Karpas-422 (cell line): ENCODE measurements around the gene ANAPC7. TPM values are rescaled to one million over a fixed set of nuclear protein-coding genes. Genes with fewer than 3 reads are reported as not detected.

Experiments used
- DNase-seq: peaks from one replicate; pipeline ENCODE4 v3.0.0-alpha.2; 2015
- H2AFZ ChIP-seq: fragments of 200-600 bp; sonication (generic); 2 replicates; pipeline ENCODE4 v1.6.1; 2014; ENCODE audit warnings: antibody characterized with exemption, low read length, mixed read lengths
- H3K27ac ChIP-seq: fragments of 200-600 bp; sonication (generic); 2 replicates; pipeline ENCODE4 v1.5.1; 2014; ENCODE audit warnings: mild to moderate bottlenecking, low read length, moderate library complexity
- H3K27me3 ChIP-seq: fragments of 200-600 bp; sonication (generic); 2 replicates; pipeline ENCODE4 v1.6.1; 2014; ENCODE audit warnings: low read length, mixed read lengths
- H3K36me3 ChIP-seq: fragments of 200-600 bp; sonication (generic); 2 replicates; pipeline ENCODE4 v1.6.1; 2014; ENCODE audit warnings: low read length, mixed read lengths; ENCODE audit not compliant: insufficient read depth
- H3K4me1 ChIP-seq: fragments of 200-600 bp; sonication (generic); 2 replicates; pipeline ENCODE4 v1.6.1; 2014; ENCODE audit warnings: mild to moderate bottlenecking, low read length, mixed read lengths
- H3K4me2 ChIP-seq: fragments of 200-600 bp; sonication (generic); 2 replicates; pipeline ENCODE4 v1.6.1; 2014; ENCODE audit warnings: low read length, low read depth, mild to moderate bottlenecking; ENCODE audit not compliant: poor library complexity, severe bottlenecking
- H3K4me3 ChIP-seq: fragments of 200-600 bp; sonication (generic); 2 replicates; pipeline ENCODE4 v1.5.1; 2014; ENCODE audit warnings: mild to moderate bottlenecking, antibody characterized with exemption, low read length, mixed read lengths
- H3K79me2 ChIP-seq: fragments of 200-600 bp; sonication (generic); 2 replicates; pipeline ENCODE4 v1.6.1; 2014; ENCODE audit warnings: mild to moderate bottlenecking, low read length, mixed read lengths
- H3K9ac ChIP-seq: fragments of 200-600 bp; sonication (generic); 2 replicates; pipeline ENCODE4 v1.6.0; 2014; ENCODE audit warnings: low read length
- H3K9me2 ChIP-seq: fragments of 200-600 bp; sonication (generic), shearing (Covaris generic); replicated peaks from 2 replicates; pipeline ENCODE4 v1.6.0; 2014; ENCODE audit warnings: mild to moderate bottlenecking, low read length, moderate library complexity; ENCODE audit not compliant: insufficient read depth
- H3K9me3 ChIP-seq: fragments of 300-700, 200-600 bp; sonication (generic); 2 replicates; pipeline ENCODE4 v1.6.1; 2014; ENCODE audit warnings: low read length, mixed read lengths
- H4K20me1 ChIP-seq: fragments of 200-600 bp; sonication (generic); 2 replicates; pipeline ENCODE4 v1.6.1; 2014; ENCODE audit warnings: mild to moderate bottlenecking, antibody characterized with exemption, low read length, low read depth; ENCODE audit not compliant: insufficient read depth
- small RNA-seq: library from RNA; depleted of rRNA; stranded (forward); fragments of <200 nt; gene quantifications from one replicate; pipeline ENCODE3, GENCODE V24; 2014
- total RNA-seq: library from RNA; depleted of rRNA; stranded (reverse); fragments of >200 nt; shearing (Covaris generic); gene quantifications from 2 replicates; pipeline ENCODE4 v1.2.3, GENCODE V29; 2014; ENCODE audit warnings: low replicate concordance; rRNA removed

ANAPC7 gene
- total RNA-seq, 1 experiment from 2014 or later, result 62.1 TPM

- H3K4me3 ChIP-seq, result no peak overlapping the region
- 0 out of 2 replicates have a peak overlapping the region, but pooled peaks have one; percentile 4 for H3K27ac ChIP-seq
- no peak overlapping the region for H3K9ac ChIP-seq
- no peak for DNase-seq
- peaks cover 22% of the 10 kb centered on the region for H3K4me1 ChIP-seq
- H3K27me3 ChIP-seq, result no peaks in the 10 kb centered on the region
- H3K36me3 ChIP-seq, result peaks cover 79% of the 10 kb centered on the region
- no peaks in the 10 kb centered on the region for H3K9me2 ChIP-seq
- no peak overlapping the region for H3K4me2 ChIP-seq
- H3K9me3 ChIP-seq, result no peaks in the 10 kb centered on the region
- H2AFZ ChIP-seq, result no peak overlapping the region
- H4K20me1 ChIP-seq, result peaks cover 22% of the 10 kb centered on the region
- peaks cover 75% of the 10 kb centered on the region for H3K79me2 ChIP-seq
Measured at GRCh38 chr12:110330544-110330943, 73.0 kb downstream of the ANAPC7 start.

- no peak for DNase-seq
- H3K27me3 ChIP-seq, result no peaks in the 10 kb centered on the region
- peaks cover 74% of the 10 kb centered on the region for H3K36me3 ChIP-seq
- peaks cover 22% of the 10 kb centered on the region for H4K20me1 ChIP-seq
- no peak overlapping the region for H3K4me2 ChIP-seq
- no peaks in the 10 kb centered on the region for H3K9me2 ChIP-seq
- H3K4me3 ChIP-seq, result no peak overlapping the region
- no peak overlapping the region for H2AFZ ChIP-seq
- H3K79me2 ChIP-seq, result peaks cover 80% of the 10 kb centered on the region
- peaks cover 18% of the 10 kb centered on the region for H3K4me1 ChIP-seq
- H3K9me3 ChIP-seq, result no peaks in the 10 kb centered on the region
- H3K9ac ChIP-seq, result no peak overlapping the region
- H3K27ac ChIP-seq, result 0 out of 2 replicates have a peak overlapping the region, but pooled peaks have one; percentile 4
Measured at GRCh38 chr12:110330124-110330523, 73.4 kb downstream of the ANAPC7 start.

GRCh38 chr12:110329710-110330109, 73.8 kb downstream of the ANAPC7 start:
- H3K9me2 ChIP-seq, result no peaks in the 10 kb centered on the region
- DNase-seq, result no peak
- no peak overlapping the region for H2AFZ ChIP-seq
- H3K4me3 ChIP-seq, result no peak overlapping the region
- no peak overlapping the region for H3K4me2 ChIP-seq
- H3K9me3 ChIP-seq, result no peaks in the 10 kb centered on the region
- peaks cover 71% of the 10 kb centered on the region for H3K36me3 ChIP-seq
- H4K20me1 ChIP-seq, result peaks cover 22% of the 10 kb centered on the region
- H3K4me1 ChIP-seq, result peaks cover 16% of the 10 kb centered on the region
- no peak overlapping the region for H3K9ac ChIP-seq
- no peaks in the 10 kb centered on the region for H3K27me3 ChIP-seq
- H3K27ac ChIP-seq, result no peak overlapping the region
- H3K79me2 ChIP-seq, result peaks cover 84% of the 10 kb centered on the region

Small RNAs within 50 kb of the gene (small RNA-seq; reads per million reads assigned to genes)
- gene RN7SL769P, result not detected

Other genes starting within 250 kb of the ANAPC7 start
- 70.0 and 88.5 TPM in 2 replicates for gene ATP2A2, start 122.5 kb downstream of the ANAPC7 start, total RNA-seq
- 240 and 483 TPM in 2 replicates for gene ARPC3, start 46.6 kb upstream of the ANAPC7 start, total RNA-seq
- 28.0 and 32.8 TPM in 2 replicates for gene GPN3, start 64.5 kb upstream of the ANAPC7 start, total RNA-seq
- gene FAM216A, start 65.1 kb upstream of the ANAPC7 start, total RNA-seq, result 59.9 and 62.7 TPM in 2 replicates
- 74.6 and 103 TPM in 2 replicates for gene VPS29, start 98.4 kb upstream of the ANAPC7 start, total RNA-seq
- 0.32 and 1.4 TPM in 2 replicates for gene RAD9B, start 98.6 kb upstream of the ANAPC7 start, total RNA-seq
- 16.1 and 27.4 TPM in 2 replicates for gene PPTC7, start 179.6 kb upstream of the ANAPC7 start, total RNA-seq
- 31.0 and 31.3 TPM in 2 replicates for gene TCTN1, start 210.4 kb upstream of the ANAPC7 start, total RNA-seq